ENCODE measurements around the gene BLTP1.

The BLTP1 gene

GRCh38 chr4:122170775-122171174 is 18.6 kb downstream of the BLTP1 start:
- no peak for DNase-seq

GRCh38 chr4:122171323-122171722 is 19.2 kb downstream of the BLTP1 start:
- DNase-seq = no peak

- no peak for DNase-seq
Measured at GRCh38 chr4:122172266-122172665, 20.1 kb downstream of the BLTP1 start.

- DNase-seq = no peak
Measured at GRCh38 chr4:122178961-122179360, 26.8 kb downstream of the BLTP1 start.

- DNase-seq = no peak
Measured at GRCh38 chr4:122195718-122196117, 43.6 kb downstream of the BLTP1 start.

Measured in NCI-H2081 treated with DMSO at 0.1 percent for 48 hours (cell line).